Activated T-cell treated with anti-CD3 and anti-CD28 coated beads for 4 hours (primary cell): ENCODE results near the gene CCDC40.
"Not testable (repeated sequence)": the region's sequence is repeated elsewhere in the genome, so short reads cannot be mapped to it uniquely, and the experiment has no call there.

Experiments used
- DNase-seq: peaks from one replicate; pipeline ENCODE4 v3.0.0-alpha.2; 2020

CCDC40 gene

DNA sequence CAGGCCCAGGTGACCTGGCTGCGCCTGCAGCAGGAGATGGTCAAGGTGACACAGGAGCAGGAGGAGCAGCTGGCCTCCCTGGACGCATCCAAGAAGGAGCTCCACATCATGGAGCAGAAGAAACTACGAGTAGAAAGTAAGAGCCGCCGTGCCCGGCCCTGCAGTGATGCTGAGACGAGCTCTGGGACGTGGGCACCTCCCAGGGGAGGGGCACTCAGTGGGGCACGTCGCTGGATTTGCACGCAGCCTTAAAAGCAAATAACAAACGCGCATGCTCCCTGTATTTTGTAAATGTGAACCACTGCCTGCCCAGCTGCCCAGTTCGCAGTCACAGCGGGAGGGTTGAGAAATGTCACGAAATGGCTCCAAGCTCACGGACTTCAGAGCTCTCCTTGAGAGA lies 49.6 kb downstream of the CCDC40 start:
- DNase-seq, result no peak

DNA sequence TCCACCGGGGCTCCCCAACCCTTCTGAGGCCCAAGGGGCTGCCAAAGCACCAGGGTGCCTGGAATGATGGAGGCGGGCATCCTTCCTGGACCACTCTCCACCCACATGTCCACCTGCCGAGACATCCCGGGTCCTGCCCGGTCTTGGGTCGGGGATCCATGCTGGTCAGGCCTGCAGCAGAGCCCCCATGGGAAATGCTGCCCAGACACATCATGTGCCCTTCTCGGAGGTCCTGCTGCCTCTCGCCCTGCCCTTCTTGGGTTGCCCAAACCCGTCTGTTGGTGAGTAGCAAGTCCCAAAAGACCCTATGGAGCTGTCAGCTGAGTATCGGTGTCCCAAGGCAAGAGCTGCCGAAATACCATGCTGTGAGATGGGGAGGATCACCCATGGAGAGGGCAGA lies 50.2 kb downstream of the CCDC40 start:
- no peak for DNase-seq

DNA sequence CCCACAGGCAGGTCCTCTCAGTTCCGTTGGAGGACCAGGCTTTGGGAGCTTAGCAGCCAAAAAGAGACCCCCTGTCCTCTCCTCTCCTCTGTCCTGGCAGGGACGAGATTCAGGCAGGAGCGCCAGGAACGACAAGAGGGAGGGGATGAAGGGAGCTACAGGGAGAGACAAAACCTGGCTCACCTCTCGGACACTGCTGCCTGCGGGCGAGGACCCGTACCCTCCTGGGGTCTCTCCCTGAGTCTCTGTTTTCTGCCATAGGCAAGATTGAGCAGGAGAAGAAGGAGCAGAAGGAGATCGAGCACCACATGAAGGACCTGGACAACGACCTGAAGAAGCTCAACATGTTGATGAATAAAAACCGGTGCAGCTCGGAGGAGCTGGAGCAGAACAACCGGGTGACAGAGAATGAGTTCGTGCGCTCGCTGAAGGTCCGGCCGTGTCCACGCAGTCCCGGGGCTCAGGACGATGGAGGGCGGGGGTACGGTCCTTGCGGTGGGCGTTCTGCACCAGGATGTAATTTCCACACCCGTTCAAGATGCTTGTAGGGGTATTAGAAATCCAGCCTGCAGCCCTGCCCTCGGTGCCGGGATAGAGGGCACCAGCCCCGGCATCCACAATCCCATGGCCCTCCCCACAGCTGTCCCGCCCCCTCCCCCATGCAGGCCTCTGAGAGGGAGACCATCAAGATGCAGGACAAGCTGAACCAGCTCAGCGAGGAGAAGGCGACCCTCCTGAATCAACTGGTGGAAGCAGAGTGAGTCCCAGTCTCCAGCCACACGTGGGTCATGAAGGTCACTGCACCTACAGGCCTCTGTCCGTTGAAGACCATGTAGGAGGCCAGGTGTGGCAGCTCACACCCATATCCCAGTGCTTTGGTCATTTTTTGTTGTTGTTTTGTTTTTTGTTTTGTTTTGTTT lies 51.2 kb downstream of the CCDC40 start:
- DNase-seq, result no peak

DNA sequence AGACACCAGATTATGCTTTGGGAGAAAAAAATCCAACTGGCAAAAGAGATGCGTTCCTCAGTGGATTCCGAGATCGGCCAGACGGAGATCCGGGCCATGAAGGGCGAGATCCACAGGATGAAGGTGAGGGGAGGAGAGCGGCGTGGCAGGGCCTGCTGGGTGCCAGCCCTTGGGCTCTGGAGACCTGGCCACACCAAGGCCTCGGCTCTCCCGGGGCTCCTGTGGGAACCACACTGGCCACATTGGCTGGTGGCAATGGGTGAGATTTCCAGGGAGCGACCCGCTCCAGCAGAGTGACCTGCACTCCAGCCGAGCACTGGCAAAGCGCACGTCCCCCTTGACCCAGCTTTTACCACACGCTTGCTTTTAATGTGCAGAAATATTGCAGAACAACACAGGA lies 53.3 kb downstream of the CCDC40 start:
- DNase-seq, result no peak

DNA sequence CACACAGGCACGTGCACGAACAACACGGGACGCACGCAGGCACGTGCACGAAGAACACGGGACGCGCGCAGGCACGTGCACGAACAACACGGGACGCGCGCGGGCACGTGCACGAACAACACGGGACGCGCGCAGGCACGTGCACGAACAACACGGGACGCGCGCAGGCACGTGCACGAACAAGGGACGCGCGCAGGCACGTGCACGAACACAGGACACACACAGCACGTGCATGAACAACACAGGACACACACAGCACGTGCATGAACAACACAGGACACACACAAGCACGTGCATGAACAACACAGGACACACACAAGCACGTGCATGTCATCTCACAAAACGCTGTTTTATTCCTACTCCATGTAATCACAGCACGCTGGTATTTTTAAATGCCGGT lies 53.7 kb downstream of the CCDC40 start:
- not testable (repeated sequence) for DNase-seq

DNA sequence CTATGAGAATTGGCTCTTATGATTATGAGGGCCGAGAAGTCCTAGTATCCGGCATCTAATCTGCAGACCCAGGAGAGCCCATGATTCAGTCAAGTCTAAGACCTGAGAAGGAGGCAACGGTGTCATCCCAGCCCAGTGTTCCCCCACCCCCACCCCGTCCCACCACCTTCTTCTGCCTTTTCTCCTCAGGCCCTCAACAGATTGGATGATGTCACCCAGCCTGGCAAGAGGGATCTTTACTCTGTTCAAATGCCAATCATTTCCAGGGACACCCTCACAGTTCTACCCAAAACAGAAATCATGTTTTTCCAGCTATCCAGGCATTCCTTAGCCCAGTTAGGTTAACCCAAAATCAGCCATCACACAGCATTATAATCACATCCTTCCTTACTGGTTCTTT lies 54.9 kb downstream of the CCDC40 start:
- DNase-seq, result no peak

DNA sequence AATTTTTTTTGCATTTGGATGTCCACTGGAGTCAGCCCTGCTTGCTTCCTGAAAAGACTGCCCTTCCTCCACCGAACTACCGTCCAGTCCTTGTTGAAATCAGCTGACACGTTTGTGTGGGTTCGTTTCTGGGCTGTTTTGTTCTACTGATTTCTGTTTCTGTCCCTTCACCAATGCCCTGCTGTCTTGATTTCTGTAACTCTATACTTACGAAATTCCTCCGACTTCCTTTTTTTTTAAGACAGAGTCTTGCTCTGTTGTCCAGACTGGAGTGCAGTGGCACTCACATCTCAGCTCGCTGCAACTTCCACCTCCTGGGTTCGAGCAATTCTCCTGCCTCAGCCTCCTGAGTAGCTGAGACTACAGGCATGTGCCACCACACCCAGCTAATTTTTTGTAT lies 56.5 kb downstream of the CCDC40 start:
- no peak for DNase-seq

DNA sequence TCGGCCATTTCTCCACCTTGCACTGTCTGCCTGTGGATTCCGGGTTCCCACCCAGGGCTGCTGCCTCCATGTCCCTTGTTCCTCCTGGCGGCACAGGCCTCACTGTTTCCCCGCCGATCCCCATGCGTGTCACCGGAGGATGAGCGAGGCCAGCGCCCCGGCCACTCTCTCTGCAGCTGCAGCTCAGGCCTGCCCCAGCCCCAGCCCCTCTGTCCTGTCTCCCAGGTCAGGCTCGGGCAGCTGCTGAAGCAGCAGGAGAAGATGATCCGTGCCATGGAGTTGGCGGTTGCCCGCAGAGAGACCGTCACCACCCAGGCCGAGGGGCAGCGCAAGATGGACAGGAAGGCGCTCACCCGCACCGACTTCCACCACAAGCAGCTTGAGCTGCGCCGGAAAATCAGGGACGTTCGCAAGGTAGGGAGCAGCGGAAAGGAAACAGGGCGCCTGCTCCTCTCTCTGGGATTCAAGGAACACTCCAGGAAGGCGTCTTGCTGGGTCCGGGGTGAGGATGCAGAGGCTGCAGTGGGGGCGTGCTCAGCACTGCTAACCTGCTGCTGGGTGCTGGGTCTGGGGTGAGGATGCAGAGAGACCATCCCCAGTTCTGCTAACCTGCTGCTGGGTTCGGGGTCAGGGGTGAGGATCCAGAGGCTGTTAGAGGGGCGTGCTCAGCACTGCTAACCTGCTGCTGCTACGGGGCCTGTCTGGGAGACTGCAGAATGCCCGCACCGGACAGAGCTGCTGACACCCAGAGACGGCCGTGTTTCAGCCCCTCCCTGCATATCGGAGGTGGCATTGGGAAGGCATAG lies 58.8 kb downstream of the CCDC40 start:
- no peak for DNase-seq

DNA sequence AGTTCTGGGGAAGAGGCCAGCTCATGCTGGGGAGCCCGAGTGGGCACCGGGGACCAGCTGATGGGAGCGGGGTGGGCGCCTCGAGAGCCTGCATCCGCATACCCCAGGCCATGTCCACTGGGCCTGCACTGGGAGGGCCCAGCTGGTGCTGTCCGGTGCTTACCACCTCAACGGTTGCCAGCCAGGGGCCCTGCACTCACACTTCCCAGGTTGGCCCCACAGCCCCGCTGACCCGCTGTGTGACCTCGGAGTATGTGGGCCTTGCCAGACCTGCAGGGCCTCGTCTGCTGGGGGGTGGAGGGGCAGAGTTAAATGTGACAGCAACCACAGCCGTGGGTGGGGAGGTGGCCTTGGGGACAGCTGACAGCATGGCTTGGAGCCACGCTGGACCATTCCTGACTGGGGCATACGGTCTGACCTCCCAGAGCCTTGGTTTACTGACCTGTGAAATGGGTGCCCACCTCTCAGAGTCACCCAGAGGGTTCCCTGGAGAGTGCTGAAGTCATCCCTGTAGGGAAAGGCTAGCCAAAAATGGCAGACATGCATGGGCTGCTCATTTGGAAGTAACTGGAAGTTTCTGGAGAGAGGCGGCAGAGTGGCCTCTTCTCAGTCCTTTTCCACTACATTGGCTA lies 59.5 kb downstream of the CCDC40 start:
- DNase-seq, result no peak

DNA sequence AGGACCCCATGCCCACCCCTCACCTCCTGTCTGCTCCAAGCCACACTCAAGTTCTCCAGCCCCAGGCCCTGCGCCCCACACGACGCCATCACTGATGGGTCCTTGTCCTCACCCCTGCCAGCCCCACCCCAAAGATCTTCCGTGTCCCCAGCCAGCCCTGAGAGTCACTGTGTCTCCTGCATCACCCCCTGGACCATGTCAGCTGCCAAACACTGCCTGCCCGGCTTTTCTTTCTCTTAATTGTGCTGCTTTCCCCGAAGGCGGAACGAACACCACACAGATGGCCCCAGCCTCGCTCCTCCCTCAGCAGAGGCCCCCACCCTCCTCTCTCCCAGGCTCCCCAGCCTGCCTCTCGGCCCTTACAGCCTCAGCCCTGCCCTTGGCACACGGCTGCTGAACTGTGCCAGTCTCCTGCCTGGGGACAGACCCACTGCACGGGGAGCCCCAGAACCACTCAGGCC lies 60.1 kb downstream of the CCDC40 start:
- DNase-seq, result no peak

DNA sequence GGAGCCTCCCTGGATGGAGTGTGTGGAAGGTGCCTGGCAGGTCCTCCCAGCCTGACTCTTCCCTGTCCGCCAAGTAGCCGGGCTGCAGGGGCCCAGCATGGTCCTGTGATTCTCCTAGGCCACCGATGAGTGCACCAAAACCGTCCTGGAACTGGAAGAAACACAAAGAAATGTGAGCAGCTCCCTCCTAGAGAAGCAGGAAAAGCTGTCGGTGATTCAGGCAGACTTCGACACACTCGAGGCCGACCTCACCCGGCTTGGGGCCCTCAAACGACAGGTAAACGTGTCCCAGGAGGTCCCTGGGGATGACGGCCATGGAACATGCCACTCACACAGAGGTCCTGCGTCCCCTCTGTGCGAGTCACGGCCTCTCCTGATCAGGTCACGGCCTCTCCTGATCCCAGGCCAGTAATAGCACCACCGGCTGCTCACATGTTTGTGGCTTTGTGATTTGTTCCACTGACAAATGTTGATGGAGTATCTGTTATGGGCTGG lies 60.7 kb downstream of the CCDC40 start:
- no peak for DNase-seq

DNA sequence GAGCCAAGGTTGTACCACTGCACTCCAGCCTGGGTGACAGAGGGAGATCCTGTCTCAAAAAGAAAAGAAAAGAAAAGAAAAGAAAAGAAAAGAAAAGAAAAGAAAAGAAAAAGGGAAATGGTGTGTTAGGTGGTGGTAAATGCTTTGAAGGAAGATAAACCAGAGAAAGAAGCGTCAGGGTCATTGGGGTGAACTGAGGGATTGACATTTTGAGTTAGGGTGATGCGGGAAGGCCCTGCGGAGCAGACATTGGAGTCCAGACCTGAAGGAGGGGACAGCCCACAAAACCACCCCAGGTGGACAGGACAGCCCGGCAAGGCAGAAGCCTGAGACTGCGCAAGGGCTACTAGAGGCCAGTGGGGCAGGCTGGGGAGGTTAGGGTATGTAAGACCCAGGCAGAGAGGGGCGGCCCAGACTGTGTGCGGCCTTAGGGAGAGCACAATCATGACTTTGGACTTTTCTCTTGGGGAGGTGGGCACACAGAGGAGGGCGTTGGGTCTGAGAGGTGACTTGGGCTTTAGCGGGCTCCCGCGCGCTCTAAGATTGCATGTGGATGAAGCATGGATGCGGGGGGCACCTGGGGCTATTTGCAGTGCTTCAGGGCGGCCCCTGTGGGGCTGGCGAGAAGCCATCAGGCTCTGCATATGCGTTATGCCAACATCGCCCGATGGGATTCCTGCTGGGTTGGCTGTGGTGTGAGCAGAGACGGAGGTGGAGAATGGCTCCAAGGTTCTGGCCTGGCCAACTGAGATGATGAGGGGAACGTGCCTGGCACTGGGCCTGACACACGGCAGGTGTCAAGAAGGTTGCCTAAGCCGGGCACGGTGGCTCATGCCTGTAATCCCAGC lies 61.6 kb downstream of the CCDC40 start:
- DNase-seq, result no peak

DNA sequence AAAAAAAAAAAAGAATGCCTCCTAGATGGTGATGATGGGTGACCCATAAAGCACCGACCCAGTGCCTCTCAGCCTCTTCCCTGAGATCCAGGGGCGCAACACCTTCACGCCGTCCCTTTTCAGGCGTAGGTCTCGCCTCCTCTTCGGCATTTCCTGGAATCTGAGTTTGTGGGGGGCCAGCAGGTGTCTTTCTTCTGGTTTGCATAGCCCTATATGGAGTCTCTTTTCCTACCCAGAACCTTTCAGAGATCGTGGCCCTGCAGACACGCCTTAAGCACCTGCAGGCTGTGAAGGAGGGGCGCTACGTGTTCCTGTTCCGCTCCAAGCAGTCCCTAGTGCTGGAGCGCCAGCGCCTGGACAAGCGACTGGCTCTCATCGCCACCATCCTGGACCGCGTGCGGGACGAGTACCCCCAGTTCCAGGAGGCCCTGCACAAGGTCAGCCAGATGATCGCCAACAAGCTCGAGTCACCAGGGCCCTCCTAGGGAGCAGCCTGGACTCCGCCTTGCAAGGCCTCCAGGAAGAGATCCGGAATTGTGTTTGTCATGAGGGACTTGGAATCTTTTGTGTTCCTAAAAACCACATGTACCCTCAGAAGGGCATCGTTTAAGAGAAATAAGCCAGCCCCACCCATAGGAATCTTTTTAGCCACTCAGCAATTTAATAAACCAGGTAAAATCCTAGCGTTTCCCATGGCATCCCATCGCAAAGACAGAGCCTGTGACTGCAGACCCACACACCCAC lies 63.0 kb downstream of the CCDC40 start:
- DNase-seq, result no peak

DNA sequence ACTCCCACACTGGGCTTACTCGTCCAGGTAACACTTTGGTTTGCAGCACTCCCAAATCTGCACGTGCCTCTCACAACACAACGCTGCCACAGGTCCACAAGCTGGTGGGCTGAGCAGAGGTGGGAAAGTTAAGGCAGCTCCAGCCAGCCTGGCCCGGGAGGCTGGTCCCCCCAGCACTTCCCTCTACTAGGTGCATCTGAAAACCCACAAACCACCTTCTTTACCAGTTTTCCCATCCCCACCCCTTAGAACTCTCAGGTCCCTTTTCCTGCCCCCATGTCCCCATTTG lies 63.5 kb downstream of the CCDC40 start:
- DNase-seq, result no peak

DNA sequence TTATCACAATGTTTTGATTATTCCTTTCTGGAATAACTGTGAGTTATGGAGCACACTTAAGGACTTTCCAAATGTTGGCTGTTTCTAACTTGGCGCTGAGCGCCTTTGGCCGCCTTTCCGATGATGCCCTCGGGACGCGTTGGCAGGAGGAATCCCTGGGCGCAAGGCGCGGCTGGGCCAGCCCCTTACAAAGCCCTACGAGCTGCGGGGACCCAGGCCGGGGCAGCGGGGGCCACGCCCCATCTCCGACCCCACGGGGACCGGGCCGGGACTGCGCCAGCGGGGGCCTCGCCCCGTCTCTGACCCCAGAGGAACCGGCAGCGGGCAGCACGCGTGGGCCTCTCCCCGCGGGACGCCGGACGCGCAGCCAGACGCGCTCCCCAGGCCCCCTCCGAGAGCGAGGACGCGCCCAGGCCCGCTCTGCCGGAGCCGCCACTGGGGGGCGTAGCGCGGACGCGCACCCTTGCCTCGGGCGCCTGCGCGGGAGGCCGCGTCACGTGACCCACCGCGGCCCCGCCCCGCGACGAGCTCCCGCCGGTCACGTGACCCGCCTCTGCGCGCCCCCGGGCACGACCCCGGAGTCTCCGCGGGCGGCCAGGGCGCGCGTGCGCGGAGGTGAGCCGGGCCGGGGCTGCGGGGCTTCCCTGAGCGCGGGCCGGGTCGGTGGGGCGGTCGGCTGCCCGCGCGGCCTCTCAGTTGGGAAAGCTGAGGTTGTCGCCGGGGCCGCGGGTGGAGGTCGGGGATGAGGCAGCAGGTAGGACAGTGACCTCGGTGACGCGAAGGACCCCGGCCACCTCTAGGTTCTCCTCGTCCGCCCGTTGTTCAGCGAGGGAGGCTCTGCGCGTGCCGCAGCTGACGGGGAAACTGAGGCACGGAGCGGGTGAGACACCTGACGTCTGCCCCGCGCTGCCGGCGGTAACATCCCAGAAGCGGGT lies 64.8 kb downstream of the CCDC40 start, which contains the start of gene GAA:
Gene GAA (plus strand): TSS at position 571 of the 935 bp plus-strand sequence. CDS start 3,006 bp downstream, outside the sequence.
- peak; percentile 84 for DNase-seq

DNA sequence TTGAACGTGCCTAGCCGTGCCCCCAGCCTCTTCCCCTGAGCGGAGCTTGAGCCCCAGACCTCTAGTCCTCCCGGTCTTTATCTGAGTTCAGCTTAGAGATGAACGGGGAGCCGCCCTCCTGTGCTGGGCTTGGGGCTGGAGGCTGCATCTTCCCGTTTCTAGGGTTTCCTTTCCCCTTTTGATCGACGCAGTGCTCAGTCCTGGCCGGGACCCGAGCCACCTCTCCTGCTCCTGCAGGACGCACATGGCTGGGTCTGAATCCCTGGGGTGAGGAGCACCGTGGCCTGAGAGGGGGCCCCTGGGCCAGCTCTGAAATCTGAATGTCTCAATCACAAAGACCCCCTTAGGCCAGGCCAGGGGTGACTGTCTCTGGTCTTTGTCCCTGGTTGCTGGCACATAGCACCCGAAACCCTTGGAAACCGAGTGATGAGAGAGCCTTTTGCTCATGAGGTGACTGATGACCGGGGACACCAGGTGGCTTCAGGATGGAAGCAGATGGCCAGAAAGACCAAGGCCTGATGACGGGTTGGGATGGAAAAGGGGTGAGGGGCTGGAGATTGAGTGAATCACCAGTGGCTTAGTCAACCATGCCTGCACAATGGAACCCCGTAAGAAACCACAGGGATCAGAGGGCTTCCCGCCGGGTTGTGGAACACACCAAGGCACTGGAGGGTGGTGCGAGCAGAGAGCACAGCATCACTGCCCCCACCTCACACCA lies 65.7 kb downstream of the CCDC40 start:
- no peak for DNase-seq

DNA sequence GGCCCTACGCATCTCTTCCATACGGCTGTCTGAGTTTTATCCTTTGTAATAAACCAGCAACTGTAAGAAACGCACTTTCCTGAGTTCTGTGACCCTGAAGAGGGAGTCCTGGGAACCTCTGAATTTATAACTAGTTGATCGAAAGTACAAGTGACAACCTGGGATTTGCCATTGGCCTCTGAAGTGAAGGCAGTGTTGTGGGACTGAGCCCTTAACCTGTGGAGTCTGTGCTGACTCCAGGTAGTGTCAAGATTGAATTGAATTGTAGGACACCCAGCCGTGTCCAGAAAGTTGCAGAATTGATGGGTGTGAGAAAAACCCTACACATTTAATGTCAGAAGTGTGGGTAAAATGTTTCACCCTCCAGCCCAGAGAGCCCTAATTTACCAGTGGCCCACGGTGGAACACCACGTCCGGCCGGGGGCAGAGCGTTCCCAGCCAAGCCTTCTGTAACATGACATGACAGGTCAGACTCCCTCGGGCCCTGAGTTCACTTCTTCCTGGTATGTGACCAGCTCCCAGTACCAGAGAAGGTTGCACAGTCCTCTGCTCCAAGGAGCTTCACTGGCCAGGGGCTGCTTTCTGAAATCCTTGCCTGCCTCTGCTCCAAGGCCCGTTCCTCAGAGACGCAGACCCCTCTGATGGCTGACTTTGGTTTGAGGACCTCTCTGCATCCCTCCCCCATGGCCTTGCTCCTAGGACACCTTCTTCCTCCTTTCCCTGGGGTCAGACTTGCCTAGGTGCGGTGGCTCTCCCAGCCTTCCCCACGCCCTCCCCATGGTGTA lies 66.4 kb downstream of the CCDC40 start:
- no peak for DNase-seq

DNA sequence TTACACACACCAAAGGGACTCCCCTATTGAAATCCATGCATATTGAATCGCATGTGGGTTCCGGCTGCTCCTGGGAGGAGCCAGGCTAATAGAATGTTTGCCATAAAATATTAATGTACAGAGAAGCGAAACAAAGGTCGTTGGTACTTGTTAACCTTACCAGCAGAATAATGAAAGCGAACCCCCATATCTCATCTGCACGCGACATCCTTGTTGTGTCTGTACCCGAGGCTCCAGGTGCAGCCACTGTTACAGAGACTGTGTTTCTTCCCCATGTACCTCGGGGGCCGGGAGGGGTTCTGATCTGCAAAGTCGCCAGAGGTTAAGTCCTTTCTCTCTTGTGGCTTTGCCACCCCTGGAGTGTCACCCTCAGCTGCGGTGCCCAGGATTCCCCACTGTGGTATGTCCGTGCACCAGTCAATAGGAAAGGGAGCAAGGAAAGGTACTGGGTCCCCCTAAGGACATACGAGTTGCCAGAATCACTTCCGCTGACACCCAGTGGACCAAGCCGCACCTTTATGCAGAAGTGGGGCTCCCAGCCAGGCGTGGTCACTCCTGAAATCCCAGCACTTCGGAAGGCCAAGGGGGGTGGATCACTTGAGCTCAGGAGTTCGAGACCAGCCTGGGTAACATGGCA lies 67.1 kb downstream of the CCDC40 start:
- no peak for DNase-seq
